ENCODE measurements around the gene CCNQ.

Gene CCNQ

DNA sequence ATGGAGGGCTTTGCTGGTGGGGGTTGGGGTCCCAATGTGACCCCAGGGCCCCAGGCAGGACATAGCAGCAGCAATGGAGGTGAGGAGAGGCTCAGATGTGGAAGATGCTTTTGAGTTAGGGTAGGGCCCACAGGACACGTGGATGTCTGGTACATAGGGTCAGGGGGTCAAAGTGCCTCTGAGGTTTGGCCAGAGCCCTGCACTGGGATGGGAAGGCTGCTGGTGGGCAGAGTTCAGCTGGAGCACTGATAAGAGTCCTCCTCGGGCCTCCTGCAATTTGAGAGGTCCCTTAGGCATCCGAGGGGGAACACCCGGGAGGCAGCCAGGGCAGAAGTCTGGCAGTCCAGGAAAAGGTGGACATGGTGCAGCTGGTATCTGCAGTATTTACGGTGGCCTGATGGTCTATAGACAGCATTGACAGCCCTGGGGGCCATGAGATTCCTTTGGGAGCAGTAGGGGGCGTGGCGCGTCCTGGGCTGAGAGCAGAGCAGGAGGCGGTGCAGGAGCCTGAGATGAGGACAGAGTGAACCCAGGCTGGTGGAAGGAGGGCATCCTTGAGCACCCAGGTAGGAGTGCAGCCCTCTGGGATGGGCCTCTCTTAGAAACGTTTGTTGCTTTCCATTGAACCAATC is 22.6 kb downstream of the CCNQ start:
- no peak for DNase-seq (ENCODE audit: low read depth in 4 of 4, low spot score in 1 of 4)

DNA sequence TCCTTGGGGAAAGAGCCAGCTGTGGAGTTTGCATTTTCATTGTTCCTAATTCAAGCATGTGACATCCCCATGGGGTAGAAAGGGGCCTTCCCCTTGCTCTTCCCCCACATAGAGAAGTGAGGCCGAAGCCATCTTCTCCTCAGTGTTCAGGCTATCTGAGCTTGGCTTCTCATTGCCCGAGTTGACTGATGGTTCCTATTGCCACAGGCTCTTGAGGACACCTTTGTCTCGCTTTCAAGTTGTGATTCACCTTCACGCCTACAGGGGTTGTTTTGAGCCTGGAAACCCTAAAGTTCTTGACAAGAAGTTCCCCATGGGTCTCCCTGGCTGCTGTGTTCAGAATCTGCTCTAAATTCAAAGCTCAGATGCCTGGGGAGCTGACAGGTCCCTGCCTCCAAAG is 25.0 kb downstream of the CCNQ start:
- DNase-seq (ENCODE audit: low read depth in 4 of 4, low spot score in 1 of 4): no peak

DNA sequence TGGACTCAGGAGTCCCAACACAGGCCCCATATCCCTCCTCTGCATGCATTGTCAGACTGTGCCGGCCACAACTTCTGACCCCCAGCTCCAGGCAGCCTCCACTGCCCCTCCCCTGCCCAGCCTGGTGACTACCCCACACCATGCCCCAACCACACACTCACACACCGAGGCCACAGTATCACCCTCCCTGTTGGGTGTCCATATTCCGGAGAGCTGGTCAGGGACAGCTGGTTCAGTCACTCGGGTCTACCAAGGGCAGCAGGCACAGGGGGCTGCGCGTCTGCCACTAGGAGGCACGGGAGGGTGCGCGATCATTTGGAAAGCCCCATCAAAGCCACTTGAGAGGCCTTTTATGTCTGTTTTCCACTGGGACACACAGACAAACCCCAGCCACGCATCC is 26.3 kb downstream of the CCNQ start:
- DNase-seq (ENCODE audit: low read depth in 4 of 4, low spot score in 1 of 4): no peak

DNA sequence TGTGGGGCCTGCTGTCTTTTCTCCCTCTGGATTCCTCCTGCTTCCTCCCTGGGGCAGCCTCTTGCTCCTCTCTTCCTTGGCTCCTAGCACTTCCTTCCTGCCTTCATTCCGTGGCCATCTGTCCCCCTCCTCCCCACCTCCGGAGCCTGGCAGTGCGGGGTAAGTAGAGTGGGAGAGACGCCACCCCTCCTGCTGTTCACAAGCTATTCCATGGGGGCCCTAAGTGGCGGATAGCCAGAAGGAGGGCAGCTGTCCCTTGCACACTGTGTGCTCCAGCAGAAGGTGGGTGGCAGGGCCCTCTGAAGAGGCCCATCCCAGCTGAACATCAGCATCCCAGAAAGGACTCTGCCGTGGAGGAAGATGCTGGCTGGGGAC is 27.4 kb downstream of the CCNQ start:
- DNase-seq (ENCODE audit: low read depth in 4 of 4, low spot score in 1 of 4): no peak

DNA sequence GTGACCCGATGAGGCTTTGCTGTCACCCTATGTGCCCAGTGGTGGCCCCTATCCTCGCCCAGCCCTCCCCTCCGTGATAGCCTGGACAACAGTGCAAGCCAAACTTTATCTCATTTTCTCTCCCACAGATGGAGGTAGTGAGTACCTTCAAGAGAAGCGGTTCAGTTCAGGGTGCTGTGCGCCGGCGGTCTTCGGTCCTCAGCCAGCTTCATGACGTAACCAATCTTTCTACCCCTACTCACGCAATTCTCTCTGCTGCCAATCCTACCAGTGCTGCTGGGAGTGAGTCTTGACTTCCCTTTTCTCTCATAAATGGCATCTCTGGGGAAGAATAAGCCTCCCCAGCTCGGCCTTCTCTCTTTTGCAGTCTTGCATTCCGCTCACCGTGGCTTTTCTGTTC is 29.5 kb downstream of the CCNQ start:
- no peak for DNase-seq (ENCODE audit: low read depth in 4 of 4, low spot score in 1 of 4)

DNA sequence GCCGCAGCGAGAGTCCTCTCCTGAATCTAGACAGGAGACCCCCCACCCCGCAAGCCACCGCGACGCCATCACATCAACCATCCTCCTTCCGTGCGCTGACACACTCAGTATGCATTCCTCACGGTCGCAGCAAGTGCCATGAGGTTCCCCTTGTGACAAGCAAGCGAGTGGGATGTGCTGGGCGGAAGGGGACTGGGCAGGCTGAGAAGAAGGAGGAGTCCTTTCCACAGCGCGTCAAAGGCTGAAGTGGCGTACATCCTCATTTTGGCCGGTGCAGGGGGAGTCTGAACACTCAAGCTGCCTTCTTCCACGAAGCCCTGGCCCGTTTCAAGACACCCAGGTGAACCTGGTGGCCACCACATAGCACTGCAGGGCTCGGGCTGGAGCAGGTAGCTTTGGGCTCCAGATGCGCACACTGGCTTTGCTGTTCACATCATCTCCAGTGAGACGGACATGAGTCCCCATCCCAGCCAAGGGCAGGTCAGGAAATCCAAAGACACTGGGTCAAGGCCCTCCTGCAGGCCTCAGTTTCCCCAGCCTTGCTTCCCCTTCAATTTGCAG is 30.4 kb downstream of the CCNQ start:
- DNase-seq (ENCODE audit: low read depth in 4 of 4, low spot score in 1 of 4): no peak

DNA sequence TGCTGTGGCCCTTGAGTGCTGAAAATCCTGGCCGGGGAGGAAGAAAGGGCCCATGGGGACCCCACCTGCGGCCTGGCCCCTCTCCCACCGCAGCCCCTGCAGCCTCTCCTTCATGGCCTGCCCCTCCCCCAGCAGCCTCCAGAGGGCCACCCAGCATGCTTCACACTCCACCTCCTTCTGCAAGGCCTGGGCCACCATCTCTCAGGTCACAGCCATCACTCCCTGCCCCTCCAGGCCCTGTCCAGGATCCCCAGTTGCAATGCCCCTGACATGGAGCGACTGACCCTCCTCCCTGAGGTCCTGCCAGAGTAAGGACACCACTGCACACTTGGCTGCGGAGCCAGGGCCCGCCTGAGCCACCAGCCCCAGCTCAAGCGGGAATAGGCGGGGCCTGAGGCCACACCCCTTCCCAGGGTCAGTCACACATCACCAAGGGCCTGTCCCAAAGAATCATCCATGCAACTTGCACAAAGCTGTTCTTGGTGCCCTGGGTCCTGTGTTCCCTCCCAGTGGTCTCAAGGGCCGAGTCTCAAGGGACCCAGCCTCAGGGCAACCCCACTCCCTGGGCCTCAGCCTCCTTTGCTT is 32.9 kb downstream of the CCNQ start:
- no peak for DNase-seq (ENCODE audit: low read depth in 4 of 4, low spot score in 1 of 4)

DNA sequence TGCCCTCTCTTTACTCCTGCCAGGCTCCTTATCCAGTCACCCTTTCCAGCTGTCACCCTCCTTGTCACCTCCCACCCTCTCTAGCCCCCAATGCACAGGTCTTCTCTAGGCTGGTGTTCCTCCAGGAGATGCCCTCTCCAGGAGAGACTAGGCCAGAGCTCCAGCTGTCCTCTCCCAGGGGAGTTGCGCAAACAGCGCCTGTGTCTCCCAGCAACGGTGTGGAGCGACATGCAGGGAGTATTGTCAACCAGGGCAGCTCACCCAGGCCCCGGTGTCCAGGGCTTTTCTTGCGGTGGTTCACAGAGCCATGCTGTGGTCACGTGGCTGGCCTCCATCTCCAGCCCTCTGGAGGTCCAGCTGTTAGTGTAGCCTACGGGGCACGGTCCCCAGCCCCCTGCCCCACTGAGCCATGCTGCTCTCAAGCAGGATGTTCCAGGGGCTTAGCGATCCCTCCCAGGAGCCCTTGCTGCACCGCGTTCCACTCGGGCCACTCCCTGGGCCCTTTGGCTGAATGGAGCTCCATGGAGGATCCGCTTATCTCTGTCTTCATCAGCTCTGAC is 34.8 kb downstream of the CCNQ start:
- DNase-seq (ENCODE audit: low read depth in 4 of 4, low spot score in 1 of 4): no peak

DNA sequence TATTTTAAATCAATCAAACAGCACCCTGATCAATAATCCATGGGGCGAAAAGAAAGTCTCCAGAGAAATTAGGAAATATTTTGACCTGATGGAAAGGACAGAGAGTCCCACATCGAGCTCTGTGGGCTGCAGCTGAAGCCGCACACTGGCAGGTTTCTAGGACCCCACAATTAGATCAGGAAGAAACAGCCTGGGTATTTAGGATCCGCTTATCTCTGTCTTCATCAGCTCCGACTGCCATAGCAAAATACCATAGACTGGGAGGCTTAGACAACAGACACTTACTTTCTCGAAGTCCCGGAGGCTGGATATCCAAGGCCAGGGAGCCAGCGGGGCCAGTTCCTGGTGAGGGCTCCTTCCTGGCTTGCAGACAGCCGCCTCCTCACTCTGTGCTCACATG is 36.4 kb downstream of the CCNQ start:
- DNase-seq (ENCODE audit: low read depth in 4 of 4, low spot score in 1 of 4): no peak

DNA sequence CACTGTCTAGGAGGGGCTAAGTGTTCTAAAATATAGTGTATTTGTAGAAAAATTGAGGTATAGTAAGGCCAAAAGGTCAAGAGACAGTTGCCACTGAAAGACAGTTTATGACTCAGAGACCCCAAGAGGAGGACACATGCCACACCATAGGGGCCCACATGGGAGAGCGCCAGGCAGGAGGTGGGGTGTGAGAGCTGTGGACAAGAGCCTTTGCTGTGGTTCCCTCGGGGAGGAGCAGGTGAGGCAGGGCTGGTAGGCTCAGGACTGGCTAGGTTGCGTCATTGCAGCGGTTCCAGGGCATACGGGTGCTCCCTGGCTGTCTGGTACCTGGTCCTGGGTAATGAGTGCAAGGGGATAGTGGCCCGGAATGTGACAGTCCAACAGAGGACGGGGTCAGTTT is 37.6 kb downstream of the CCNQ start:
- no peak for DNase-seq (ENCODE audit: low read depth in 4 of 4, low spot score in 1 of 4)

DNA sequence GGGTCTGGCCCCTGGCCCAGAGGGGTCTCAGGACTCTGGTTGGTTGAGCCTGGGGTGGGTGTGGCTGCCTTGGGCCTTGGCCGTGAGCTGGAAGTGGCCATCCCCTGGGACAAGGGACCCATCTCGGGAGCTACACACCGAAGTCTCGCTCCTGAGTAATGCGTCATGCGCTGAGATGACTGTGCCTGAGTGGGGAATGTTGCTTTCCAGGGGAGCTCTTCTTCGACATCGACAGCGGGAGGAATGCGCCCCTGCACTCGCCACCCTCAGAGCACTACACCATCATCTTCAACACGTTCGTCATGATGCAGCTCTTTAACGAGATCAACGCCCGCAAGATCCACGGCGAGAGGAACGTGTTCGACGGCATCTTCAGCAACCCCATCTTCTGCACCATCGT is 38.5 kb downstream of the CCNQ start:
- DNase-seq (ENCODE audit: low read depth in 4 of 4, low spot score in 1 of 4): no peak

DNA sequence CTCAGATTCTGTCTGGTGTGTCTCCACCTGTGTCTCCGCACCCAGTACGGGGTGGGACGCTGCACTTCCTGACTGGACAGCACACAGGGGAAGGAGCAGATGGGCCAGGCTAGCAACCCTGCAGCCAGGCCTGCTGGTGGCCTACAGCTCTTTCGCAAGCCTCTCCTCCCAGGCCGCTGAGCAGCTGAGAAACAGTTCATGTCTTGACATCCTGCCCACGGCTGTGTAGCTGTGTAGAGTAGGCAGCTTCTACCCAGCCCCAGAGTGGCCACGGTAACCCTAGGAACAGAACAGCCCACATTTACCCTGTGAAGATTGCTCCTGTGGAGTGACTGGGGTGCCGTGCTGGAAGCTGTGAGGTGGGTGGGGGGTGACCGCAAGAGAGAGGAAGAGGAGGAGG is 38.9 kb downstream of the CCNQ start:
- DNase-seq (ENCODE audit: low read depth in 4 of 4, low spot score in 1 of 4): no peak

DNA sequence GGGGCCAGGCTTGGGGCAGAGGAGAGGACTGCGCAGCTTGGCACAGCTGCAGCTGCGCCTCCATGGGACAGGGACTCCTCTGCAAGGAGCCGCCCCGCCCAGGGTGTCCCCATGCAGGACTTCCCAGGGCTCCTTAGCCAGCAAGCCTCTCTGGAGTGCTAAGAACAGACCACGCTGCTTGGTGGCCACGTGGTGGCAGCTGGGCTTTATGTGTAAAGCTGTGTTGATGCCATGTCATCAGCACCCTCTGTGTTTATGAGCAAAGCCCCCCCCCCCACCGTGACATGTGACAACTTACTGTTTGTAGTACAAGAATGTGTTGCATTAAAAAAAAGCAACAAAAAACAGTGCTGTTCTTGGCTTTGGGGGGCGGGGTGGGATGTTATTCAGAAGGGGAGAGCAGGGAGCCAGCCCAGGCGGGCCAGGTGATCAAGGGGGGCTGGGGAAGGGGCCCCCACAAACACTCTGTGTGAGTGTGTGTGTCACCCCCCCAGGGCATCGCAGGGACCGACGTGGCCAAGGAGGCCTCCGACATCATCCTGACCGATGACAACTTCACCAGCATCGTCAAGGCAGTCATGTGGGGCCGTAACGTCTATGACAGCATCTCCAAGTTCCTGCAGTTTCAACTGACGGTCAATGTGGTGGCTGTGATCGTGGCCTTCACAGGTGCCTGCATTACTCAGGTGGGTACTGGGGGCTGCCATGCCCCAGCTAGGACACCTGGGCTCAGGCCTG is 41.2 kb downstream of the CCNQ start:
- DNase-seq (ENCODE audit: low read depth in 4 of 4, low spot score in 1 of 4): no peak

DNA sequence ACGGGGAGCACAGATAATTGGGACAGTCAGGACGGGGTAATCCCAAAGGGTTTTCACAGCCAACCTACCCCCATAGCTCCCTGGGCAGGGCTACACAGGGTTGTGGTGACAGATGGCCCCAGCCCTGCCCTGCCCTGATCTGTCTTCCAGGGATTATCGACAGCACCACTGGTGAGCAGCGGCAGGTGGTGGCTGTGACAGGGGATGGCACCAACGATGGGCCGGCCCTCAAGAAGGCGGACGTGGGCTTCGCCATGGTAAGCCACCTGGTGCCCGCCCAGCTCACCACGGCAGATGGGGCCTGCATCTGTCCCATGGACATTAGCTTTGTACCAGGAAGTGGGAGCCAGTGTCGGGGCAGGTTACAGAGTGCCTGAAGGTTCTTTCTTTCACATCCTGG is 42.2 kb downstream of the CCNQ start:
- no peak for DNase-seq (ENCODE audit: low read depth in 4 of 4, low spot score in 1 of 4)

DNA sequence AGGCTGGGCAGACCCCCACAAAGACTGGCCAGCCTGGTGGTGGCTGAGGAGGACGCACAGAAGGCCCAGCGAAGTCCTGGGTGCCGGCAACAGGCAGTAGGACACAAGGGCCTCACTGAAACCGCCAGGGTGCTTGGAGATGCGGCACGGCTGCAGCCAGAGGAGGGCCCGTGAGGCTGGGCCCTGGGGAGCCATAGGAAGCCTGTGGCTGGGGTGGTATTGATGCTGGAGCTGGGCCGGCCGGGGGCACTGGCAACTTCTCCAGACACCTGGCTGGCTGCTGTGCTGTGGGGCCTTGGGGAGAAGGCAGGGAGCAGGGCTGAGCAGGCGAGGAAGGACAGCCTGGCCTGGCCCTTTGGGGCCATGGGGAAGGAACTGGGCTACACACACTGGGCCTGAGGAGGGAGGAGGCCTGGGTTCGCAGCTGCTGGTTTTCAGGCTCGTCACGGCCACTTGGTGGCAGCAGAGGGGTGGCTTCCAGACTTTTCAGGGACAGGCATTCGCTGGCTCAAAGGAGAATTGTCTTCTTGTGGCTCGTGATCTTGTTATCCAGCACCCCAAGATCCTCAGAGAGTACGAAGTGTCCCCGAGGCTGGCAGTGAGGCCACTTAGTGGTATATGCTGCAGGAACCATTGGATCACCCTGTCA is 44.3 kb downstream of the CCNQ start:
- DNase-seq (ENCODE audit: low read depth in 4 of 4, low spot score in 1 of 4): peak; percentile 25 to 44 (median 40)

DNA sequence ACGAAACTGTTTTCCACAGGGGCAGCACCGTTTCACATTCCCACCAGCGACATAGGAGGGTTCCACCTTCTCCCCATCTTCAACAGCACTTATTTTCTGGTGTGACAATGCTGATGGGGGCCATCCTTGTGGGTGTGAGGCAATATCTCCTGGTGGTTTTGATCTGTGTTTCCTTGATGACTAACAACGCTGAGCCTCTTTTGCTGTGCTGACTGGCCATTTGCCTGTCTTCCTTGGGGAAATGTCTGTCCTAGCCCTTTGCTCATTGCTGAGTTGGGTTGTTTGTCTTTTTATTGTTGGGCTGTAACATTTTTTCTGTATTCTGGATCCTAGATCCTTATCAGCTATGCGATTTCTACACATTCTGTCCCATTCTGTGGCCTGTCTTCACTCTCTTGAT is 47.8 kb downstream of the CCNQ start:
- DNase-seq (ENCODE audit: low read depth in 4 of 4, low spot score in 1 of 4): no peak

DNA sequence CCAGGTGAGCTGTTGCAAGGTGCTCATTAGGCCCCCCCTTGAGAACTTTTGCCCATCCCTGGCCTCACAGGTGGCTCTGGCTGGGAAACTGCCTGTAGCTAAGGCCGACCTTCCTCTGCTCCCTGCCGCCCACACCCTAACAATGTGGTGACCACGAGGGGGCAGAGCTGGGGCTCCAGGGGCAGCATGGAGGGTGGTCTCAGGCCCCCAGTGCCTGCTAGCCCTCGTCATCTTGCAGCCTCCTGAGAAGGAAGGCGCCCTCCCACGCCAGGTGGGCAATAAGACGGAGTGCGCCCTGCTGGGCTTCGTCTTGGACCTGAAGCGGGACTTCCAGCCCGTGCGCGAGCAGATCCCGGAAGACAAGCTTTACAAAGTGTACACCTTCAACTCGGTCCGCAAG is 49.1 kb downstream of the CCNQ start:
- no peak for DNase-seq (ENCODE audit: low read depth in 4 of 4, low spot score in 1 of 4)

DNA sequence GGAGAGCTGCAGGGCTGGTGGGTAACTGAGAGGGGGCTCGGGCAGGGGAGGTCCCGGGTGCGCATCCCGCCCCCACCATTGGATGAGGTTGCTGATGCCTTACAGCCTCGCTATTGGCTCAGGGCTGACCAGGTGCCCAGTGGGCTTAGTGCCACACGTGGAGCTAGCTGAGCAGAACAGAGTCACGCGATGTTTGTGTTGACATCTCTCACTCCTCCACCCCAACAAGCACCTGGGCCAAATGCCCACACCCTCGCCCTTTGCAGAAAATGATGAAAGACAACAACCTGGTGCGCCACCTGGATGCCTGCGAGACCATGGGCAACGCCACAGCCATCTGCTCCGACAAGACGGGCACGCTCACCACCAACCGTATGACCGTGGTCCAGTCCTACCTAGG is 49.7 kb downstream of the CCNQ start:
- no peak for DNase-seq (ENCODE audit: low read depth in 4 of 4, low spot score in 1 of 4)

DNA sequence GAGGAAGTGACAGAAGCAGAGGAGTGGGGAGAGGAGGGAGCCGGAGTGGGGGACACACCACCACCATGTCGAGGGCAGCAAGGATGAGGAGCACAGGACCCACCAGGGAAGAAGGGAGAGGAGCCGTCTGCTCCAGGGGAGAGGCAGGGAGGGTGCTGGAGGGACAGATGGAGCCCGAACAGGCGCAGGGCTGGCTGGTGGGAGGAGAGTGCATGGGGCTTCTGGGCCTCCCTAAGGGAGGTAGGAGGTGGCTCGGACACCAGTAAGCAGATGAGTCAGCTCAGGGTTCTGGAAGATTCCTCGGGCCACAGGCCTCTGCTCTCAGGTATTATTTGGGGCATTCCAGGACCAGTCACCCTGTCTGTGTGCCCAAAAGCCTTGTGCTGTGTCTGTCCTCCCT is 51.7 kb downstream of the CCNQ start:
- no peak for DNase-seq (ENCODE audit: low read depth in 4 of 4, low spot score in 1 of 4)

DNA sequence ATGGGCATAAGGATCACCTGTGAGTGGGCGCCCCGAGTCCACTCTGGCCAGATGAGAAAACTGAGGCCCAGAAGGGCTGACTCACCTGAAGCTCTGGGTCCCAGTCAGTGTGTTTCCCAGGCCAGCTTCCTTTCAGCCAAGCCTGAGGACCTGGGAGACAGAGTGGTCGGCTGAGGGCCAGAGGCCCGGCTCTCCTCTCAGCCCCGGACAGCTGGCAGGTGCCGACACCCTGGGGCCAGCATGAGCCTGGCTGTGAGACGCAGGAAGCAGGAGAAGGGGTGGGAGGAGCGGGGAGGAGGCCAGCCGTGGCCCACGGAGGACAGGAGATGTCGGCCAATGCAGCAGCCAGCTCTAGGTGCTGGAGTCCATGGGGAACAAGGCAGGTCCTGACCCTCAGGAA is 52.6 kb downstream of the CCNQ start:
- DNase-seq (ENCODE audit: low read depth in 4 of 4, low spot score in 1 of 4): no peak

DNA sequence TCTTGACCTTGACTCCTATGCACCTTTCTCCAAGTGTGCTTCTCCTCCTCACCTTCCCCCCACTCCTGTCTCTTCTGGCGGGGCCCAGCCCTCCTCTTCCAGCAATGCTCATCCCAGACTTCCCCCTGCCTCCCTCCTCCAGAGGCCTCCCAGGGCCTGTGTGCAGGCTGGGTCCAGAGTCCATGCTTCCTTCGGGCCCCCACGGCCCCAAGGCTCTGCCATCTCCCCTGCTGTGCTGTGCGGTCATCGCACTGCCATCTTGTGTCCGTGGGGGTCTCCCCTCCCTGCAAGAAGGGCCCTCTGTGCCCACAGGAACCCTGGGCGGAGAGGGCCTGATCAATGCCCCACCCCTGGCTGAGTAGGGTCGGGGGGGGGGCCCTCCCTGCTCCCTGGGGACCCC is 54.2 kb downstream of the CCNQ start:
- no peak for DNase-seq (ENCODE audit: low read depth in 4 of 4, low spot score in 1 of 4)

DNA sequence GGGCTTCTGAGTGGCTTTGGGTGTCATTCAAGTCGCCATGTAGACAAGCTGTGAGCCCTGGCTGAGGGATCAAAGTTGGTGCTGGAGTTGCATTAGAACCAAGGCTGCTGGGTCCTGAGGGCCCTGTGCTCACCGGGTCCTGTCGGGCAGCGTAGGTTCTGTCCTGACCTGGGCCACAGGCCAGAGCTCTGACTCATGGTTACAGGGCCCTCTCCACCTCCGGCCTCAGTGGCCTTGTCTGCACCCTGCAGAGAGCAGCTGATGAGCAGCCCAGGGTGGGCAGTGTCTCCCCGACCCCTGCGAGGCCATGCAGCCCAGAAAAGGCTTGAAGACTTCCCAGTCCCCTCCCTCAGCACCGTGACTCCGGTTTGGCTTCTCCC is 59.0 kb downstream of the CCNQ start:
- no peak for DNase-seq (ENCODE audit: low read depth in 4 of 4, low spot score in 1 of 4)
